GOT3 (cell line): ENCODE results near the gene PLA2G3.

Experiments
- DNase-seq: peaks from one replicate; lab custom pipeline; 2025; ENCODE audit warnings: mixed read lengths; lab: John Stamatoyannopoulos, UW

Gene PLA2G3

DNA sequence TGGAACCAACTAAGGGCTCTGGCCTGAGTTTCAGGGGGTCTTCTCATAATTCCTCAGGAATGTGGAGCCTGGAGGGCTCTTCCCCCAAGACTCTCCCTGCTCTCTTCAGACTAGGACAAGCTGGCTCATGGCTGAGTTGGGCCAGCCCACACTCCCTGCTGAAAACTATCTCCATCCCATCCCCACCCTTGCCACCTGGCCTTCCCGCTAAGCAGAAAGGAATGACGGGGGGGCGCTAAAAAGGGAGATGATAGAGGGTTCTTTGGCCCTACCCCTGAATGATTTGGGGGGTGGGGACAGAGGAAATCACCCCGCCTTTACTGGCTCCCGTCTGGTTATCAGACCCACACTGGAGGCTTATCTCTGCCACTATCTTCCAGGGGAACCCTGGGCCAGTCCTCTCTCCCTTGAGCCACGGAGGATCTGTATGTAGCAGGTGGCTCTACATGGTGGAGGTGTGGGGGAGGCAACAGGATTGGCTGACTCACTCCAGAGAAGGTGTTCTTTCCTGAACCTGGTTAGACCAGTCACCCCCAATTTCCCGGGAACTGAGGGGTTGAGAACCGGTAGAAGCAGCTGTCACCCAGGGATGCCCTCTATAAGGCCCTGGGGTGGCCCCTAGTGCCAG is 53.5 kb downstream of the PLA2G3 start:
- DNase-seq = no peak

DNA sequence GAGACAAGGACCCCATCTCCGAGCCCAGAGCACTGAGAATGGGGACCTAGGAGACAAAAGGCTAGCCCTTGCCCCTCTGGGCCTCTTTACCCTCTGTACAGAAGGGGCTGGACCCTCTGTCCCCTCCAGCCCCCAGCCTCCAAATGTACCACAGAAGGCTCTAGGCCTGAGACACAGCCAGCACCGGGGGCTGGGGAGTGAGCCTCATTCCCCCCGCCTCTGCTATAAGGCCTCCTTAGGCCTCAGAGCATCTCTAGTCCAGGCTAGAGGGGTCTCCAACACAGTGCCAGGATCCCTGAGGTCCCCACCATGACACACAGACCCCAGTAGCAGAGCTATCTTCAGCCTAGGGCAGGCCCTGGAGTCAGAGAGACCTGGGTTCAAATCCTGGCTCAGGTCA is 54.4 kb downstream of the PLA2G3 start:
- DNase-seq = no peak

DNA sequence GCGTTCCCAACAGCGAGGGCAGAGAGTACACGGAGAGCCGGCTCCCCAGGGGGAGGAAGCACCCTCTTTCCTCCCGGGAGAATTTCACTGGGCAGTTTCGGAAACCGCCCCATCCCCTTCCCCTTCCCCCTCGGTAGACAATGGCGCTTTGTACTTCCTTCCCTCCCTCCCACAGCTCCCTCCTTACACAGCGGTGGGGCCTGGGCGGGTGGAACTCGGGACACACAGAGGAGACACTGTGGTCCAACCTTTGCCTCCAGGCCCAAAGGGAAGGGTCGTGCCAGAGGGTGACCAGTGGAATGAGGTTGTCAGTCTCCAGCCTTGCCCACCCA is 54.8 kb downstream of the PLA2G3 start:
- DNase-seq = no peak

DNA sequence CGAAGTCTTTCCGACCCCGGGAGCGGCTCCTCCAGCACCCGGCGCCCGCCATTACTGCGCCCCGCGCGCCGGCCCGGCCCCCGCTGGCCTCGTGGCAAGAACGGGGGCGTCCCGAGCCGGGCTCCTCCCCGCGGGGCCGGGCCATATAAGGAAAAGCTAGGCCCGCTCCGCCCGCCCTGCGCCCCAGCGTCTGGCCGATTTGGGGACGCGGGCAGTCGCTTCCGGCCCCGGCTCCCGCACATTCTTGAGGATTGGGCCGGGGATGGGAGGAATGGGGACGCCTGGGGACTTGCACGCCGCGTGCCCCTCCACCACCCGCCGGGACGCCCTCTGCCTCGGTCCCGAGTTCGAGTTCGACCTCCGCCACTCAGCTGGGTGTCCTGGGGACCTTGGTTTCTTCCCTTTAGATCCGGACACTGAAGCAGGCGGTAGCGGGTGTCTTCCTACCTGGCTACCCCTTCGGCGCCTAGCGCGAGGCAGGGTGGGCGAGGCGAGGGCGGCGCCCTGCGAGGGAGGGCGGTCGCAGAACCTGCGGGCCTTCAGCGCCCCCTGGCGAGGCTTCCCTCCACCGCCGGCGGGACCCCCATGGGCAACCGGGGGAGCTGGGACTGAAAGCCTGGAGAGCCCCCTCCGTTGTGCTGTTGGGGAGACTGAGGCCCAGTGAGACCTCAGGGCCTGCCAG is 55.4 kb downstream of the PLA2G3 start:
- peak; percentile 26 for DNase-seq
